NCI-H226 (cell line): ENCODE measurements around the gene ADAM23.

Experiments used
- DNase-seq: peaks from one replicate; pipeline ENCODE4 v3.0.0-alpha.2; 2015

ADAM23 gene

DNA sequence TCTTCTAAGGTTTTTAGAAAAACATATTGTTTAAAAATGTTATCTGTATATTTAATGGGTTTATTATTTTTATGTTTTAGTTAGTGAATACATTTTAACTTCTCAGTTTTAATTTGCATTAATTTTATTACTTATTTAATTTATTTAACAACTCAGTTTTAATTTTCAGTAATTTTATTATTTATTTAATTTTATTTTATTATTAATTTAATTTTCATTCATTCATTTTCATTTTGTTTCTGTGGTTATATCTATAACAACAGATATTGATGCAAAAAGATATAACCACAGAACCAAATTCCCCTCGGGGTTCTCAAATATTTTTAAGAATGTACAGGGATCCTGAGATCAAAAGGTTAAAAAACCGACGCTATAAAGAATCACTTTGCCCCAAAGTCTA, 221.9 kb downstream of the ADAM23 start:
- DNase-seq, result no peak
